GM23248 (cell line): ENCODE data around the gene KRT84.

ENCODE experiments used
- EZH2 ChIP-seq: fragments of 200-600 bp; sonication (generic); IDR thresholded peaks from 2 replicates; pipeline ENCODE4 v1.6.1; 2018; ENCODE audit warnings: antibody characterized with exemption, mild to moderate bottlenecking; ENCODE audit not compliant: insufficient read depth, poor library complexity, severe bottlenecking
- EZH2phosphoT487 ChIP-seq: fragments of 200-600 bp; sonication (generic); IDR thresholded peaks from 2 replicates; pipeline ENCODE4 v1.6.1; 2018; ENCODE audit warnings: antibody characterized with exemption, moderate library complexity, mild to moderate bottlenecking, low read depth; ENCODE audit not compliant: insufficient read depth

- TF ChIP-seq EZH2 (no peak), EZH2phosphoT487 (no peak)
These were observed 35.3 kb downstream of the KRT84 start for GRCh38 chr12:52350021-52350620.
